KOPT-K1 (cell line): Measurements from ENCODE around the gene CD48.

Experiments used
- H3K27ac ChIP-seq: fragments of 200-600 bp; sonication (generic); 2 replicates; pipeline ENCODE4 v1.5.1; 2016; ENCODE audit warnings: antibody characterized with exemption, mild to moderate bottlenecking, low read depth, low read length; ENCODE audit not compliant: poor library complexity, severe bottlenecking
- H3K36me3 ChIP-seq: fragments of 200-600 bp; sonication (generic); 2 replicates; pipeline ENCODE4 v1.5.1; 2017; ENCODE audit warnings: antibody characterized with exemption, mild to moderate bottlenecking, low read length, moderate library complexity; ENCODE audit not compliant: insufficient read depth
- H3K9me3 ChIP-seq: fragments of 200-600 bp; sonication (generic); 2 replicates; pipeline ENCODE4 v1.5.1; 2017; ENCODE audit warnings: antibody characterized with exemption, low read length, mild to moderate bottlenecking; ENCODE audit not compliant: insufficient read depth, poor library complexity, severe bottlenecking

Gene CD48, protein sequence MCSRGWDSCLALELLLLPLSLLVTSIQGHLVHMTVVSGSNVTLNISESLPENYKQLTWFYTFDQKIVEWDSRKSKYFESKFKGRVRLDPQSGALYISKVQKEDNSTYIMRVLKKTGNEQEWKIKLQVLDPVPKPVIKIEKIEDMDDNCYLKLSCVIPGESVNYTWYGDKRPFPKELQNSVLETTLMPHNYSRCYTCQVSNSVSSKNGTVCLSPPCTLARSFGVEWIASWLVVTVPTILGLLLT

GRCh38 chr1:160711602-160712311 lies at the start of gene CD48:
Gene CD48 (minus strand): TSS chr1:160711822. CDS start chr1:160711763, 59 bp downstream.
- Histone ChIP-seq H3K27ac (peak within 1 kb of the TSS; percentile 99), H3K9me3 (no peaks in the 10 kb centered on the region), H3K36me3 (peaks cover 4% of the 10 kb centered on the region; the same call in 1 of the 2 replicates)

GRCh38 chr1:160761046-160761445 lies 49.4 kb upstream of the CD48 start:
- no peak overlapping the region for H3K27ac ChIP-seq
- H3K9me3 ChIP-seq, result no peaks in the 10 kb centered on the region
- no peaks in the 10 kb centered on the region for H3K36me3 ChIP-seq

DNA sequence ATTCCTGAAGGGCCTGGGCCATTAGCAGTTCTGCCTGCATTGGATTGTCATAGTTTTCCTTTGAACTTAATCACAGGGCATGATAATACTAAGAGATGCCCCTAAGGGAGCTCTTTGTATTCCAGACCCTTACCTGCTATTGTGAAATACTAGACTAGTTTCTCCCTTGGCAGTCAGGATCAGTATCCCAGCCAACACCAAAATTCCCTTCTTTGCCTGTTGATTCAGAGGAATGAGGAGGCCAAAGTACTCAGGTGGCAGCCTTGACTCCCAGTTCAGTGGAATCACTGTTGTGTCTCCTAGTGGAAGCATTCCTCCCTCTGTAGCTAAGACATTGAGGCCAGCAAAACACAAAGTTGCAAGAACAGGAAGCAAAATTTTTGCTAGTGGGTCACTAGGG lies 48.1 kb upstream of the CD48 start:
- H3K9me3 ChIP-seq, result no peaks in the 10 kb centered on the region
- H3K27ac ChIP-seq, result no peak overlapping the region

DNA sequence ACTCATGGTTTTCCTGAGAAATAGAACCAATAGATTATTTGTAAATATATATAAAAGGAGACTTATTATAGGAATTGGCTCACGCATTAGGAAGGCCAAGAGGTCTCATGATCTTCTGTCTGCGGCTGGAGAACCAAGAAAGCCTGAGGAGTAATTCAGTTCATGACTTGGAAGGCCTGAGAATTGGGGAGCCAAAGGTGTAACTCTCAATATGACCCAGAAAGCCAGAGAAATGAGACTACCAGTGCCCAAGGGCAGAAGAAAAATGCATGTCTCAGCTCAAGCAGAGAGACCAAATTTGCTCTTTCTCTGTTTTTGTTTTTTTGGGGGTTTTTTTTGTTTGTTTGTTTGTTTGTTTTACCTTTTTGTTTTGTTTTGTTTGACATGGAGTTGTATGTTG lies 46.9 kb upstream of the CD48 start:
- no peaks in the 10 kb centered on the region for H3K36me3 ChIP-seq
- no peak overlapping the region for H3K27ac ChIP-seq
- H3K9me3 ChIP-seq, result no peaks in the 10 kb centered on the region

More for the DNA sequence above, 48.1 kb upstream of the CD48 start:
- no peaks in the 10 kb centered on the region for H3K36me3 ChIP-seq

DNA sequence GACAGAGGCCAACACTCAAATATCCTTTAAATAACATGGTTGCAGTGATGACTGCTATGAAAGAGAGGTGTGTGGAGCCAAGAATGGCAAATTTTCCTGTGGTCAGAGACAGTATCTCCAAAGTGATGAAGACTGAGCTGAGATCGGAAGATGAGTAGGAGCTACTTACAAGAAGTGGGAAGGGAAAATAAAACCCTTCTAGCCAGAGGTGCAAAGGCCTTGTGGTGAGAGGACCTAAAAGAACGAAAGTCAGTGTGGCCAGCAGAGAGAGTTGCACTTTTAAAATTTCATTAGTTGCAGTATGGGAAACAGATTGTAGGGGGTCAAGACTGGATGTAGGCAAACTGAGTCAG lies 45.2 kb upstream of the CD48 start:
- no peaks in the 10 kb centered on the region for H3K36me3 ChIP-seq
- no peak overlapping the region for H3K27ac ChIP-seq
- H3K9me3 ChIP-seq, result no peaks in the 10 kb centered on the region

GRCh38 chr1:160755911-160756848 lies 44.6 kb upstream of the CD48 start:
- Histone ChIP-seq H3K36me3 (no peaks in the 10 kb centered on the region), H3K9me3 (no peaks in the 10 kb centered on the region), H3K27ac (no peak overlapping the region)

GRCh38 chr1:160755461-160755860 lies 43.8 kb upstream of the CD48 start:
- Histone ChIP-seq H3K36me3 (no peaks in the 10 kb centered on the region), H3K27ac (no peak overlapping the region), H3K9me3 (no peaks in the 10 kb centered on the region)

- H3K9me3 ChIP-seq, result no peaks in the 10 kb centered on the region
- no peaks in the 10 kb centered on the region for H3K36me3 ChIP-seq
- no peak overlapping the region for H3K27ac ChIP-seq
These were observed 42.0 kb upstream of the CD48 start for GRCh38 chr1:160753594-160753993.

DNA sequence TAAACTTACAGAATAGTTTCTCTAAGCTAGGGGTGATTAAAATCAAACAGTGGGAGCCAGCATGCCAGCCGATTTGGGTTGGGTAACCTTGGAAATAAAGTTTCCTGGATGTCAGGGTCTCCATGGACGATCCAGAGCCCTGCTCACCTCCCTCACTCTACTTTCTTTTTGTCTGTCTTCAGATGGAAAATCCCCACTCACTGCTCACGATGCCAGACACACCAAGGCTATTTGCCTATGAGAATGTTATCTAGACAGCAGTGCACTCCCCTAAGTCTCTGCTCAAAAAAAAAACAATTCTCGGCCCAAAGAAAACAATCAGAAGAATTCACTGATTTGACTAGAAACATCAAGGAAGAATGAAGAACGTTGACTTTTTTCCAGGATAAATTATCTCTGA lies 41.3 kb upstream of the CD48 start:
- Histone ChIP-seq H3K27ac (no peak overlapping the region), H3K9me3 (no peaks in the 10 kb centered on the region), H3K36me3 (no peaks in the 10 kb centered on the region)

DNA sequence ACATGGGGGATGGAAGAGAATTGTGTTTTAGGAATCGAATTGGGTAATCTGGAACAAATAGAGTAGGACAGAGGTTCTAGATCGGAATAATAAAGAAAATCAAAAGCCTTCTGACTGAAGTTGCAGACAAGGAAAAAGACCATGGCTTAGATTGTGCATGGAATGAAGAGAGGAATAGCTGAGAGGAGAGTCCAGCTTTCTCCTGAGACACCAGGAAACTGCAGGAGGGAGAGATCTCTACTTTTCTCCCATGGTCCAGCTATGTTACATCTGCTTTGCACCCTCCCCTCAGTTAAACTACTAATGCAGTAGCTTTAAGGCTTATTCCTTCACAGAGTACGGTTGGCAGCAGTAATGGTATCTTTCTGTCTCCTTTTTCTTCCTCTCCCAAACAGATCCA lies 40.8 kb upstream of the CD48 start:
- Histone ChIP-seq H3K36me3 (no peaks in the 10 kb centered on the region), H3K27ac (no peak overlapping the region), H3K9me3 (no peaks in the 10 kb centered on the region)

- Histone ChIP-seq H3K9me3 (no peaks in the 10 kb centered on the region), H3K27ac (no peak overlapping the region), H3K36me3 (no peaks in the 10 kb centered on the region)
These were observed 39.0 kb upstream of the CD48 start for GRCh38 chr1:160750608-160751007.

DNA sequence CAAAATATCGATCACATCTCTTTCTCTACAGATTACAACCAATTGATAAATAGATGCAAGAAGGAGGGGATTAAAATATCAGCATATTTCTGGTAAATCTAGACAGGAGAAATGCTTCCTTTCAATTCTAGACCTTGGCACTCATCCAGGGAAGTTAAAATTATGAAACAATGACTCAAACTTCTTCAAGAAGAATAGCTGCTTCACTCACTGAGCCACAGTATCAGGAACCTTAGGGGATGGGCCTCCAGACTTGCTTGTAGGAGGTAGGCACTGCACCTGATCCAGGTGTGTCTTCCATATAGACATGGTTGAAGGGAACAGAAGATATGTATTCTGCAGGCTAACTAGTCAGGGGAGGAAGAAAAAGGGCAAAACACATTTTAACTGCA lies 37.3 kb upstream of the CD48 start:
- H3K27ac ChIP-seq, result no peak overlapping the region
- no peaks in the 10 kb centered on the region for H3K9me3 ChIP-seq
- H3K36me3 ChIP-seq, result no peaks in the 10 kb centered on the region

GRCh38 chr1:160748181-160748877 lies 36.7 kb upstream of the CD48 start:
- H3K27ac ChIP-seq, result no peak overlapping the region
- H3K36me3 ChIP-seq, result no peaks in the 10 kb centered on the region

DNA sequence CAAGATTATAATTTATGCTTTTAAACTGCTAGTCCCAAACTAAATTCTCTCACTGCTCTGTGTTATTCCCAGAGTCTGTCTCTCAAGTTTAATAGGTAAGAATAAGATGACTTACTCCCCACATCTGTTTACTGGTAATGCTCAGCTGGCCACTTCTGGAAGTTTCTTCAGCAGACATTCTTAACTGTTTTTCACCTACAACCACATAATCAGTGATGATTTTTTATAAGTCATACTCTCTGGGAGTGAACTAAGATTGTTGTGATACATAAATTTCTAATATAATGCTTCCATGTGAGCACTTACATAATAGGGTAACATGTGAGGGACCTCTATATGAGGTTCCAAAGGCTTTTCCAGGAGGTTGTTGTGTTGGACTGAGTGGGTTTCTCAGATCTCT lies 36.1 kb upstream of the CD48 start:
- Histone ChIP-seq H3K36me3 (no peaks in the 10 kb centered on the region), H3K27ac (no peak overlapping the region), H3K9me3 (no peaks in the 10 kb centered on the region)

More at GRCh38 chr1:160748181-160748877, 36.7 kb upstream of the CD48 start:
- no peaks in the 10 kb centered on the region for H3K9me3 ChIP-seq
